Stimulated activated CD4-positive, alpha-beta T cell treated with anti-CD3 and anti-CD28 coated beads, Interleukin-1b, Interleukin-23, amount 100 ng/mL, for 48 hours (primary cell): ENCODE measurements around the gene MPI.

ENCODE experiments used
- DNase-seq: peaks from one replicate; pipeline ENCODE4 v3.0.0-alpha.2; 2020

Gene MPI

GRCh38 chr15:74937590-74938371, 47.9 kb downstream of the MPI start, which contains the start of gene COX5A:
Gene COX5A (minus strand): TSS chr15:74938073. CDS start chr15:74938014, 59 bp downstream.
- peak; percentile 93 for DNase-seq

- peak; percentile 75 for DNase-seq
Observed at GRCh38 chr15:74950078-74950908, 60.5 kb downstream of the MPI start.

GRCh38 chr15:74951006-74951405, 61.2 kb downstream of the MPI start:
- no peak for DNase-seq
